IPS-18c (cell line): ENCODE results near the gene PRRC1.
"Not testable (repeated sequence)": the region's sequence is repeated elsewhere in the genome, so short reads cannot be mapped to it uniquely, and the experiment has no call there.

Source experiments
- H3K4me3 ChIP-seq: 2 replicates; pipeline ENCODE4 v1.7.0; 2013; ENCODE audit warnings: low read depth, mild to moderate bottlenecking, low read length, moderate library complexity; ENCODE audit not compliant: insufficient read depth
- H3K9me3 ChIP-seq: one replicate; pipeline ENCODE4 v1.6.1; 2013; ENCODE audit warnings: mild to moderate bottlenecking, low read length, moderate library complexity; ENCODE audit not compliant: control insufficient read depth, insufficient read depth

PRRC1 gene

DNA sequence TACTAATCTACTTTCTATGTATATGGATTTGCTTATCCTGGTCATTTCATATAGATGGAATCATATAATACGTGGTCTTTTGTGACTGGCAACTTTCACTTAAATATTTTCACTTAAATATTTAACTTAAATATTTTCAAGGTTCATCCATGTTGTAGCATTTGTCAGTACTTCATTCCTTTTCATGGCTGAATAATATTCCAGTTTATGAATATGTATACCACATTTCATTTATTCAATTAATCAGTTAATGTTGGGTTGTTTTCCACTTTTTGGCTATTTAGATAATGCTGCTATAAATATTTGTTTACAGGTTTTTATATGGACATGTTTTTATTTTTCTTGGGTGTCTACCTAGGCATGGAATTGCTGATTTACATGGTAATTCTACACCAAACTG lies 7.7 kb downstream of the PRRC1 start:
- Histone ChIP-seq H3K9me3 (no peaks in the 10 kb centered on the region), H3K4me3 (no peak overlapping the region)

GRCh38 chr5:127529904-127530682 lies 12.7 kb downstream of the PRRC1 start:
- no peak overlapping the region for H3K4me3 ChIP-seq
- H3K9me3 ChIP-seq, result no peaks in the 10 kb centered on the region

DNA sequence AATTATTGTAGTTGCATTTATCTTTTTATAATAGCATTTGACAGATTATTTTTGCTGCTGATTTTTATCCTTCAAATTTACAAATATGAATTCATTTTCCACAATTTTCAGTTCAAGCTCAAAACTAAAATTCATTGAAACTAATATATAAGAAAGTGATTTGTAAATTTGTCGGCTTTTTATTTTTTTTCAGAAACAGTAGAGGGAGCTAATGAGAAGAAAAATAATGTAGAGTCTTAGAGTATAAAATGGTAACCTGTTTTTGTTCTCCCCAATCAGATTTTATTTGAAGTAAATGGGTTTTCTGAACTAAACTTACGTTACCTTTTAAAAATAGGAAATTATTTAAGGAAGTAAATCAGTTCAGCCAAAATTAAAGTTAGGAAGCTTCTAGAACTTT lies 19.2 kb downstream of the PRRC1 start:
- H3K9me3 ChIP-seq, result no peaks in the 10 kb centered on the region
- no peak overlapping the region for H3K4me3 ChIP-seq

DNA sequence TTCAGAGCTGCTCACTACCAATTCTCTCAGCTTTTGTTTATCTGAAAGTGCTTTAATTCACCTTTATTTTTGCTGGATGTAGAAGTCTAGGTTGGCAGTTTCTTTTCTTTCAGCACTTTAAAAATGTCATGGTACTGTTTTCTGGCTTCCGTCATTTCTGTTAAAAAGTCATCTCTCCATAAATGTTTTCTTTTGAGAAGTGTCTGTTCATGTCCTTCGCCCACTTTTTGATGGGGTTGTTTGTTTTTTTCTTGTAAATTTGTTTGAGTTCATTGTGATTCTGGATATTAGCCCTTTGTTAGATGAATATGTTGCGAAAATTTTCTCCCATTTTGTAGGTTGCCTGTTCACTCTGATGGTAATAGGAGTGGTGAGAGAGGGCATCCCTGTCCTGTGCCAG lies 23.1 kb downstream of the PRRC1 start:
- H3K4me3 ChIP-seq, H3K9me3 ChIP-seq: not testable (repeated sequence)

DNA sequence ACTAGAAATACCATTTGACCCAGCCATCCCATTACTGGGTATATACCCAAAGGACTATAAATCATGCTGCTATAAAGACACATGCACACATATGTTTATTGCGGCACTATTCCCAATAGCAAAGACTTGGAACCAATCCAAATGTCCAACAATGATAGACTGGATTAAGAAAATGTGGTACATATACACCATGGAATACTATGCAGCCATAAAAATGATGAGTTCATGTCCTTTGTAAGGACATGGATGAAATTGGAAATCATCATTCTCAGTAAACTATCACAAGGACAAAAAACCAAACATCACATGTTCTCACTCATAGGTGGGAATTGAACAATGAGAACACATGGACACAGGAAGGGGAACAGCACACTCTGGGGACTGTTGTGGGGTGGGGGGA lies 27.8 kb downstream of the PRRC1 start:
- H3K4me3 ChIP-seq, H3K9me3 ChIP-seq: not testable (repeated sequence)

DNA sequence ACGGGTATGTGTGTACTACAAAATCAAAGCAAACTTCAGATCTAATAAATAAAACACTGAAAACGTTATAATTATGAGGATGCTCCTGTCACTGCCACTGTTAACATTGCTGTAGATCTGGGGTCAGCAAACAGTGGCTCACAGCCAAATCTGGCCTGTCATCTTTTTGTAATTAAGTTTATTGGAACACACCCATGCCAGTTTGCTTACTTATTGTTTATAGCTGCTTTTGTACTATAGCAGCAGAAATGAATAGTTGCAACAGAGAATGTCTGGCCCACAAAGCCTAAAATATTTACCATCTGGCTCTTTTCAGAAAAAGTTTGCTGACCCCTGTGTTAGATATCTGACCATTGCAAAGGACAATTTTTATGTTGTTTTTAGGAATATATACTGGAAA lies 32.1 kb downstream of the PRRC1 start:
- Histone ChIP-seq H3K9me3 (no peaks in the 10 kb centered on the region), H3K4me3 (no peak overlapping the region)

- Histone ChIP-seq H3K9me3 (no peaks in the 10 kb centered on the region), H3K4me3 (no peak overlapping the region)
Observed at GRCh38 chr5:127550652-127551409, 33.4 kb downstream of the PRRC1 start.

DNA sequence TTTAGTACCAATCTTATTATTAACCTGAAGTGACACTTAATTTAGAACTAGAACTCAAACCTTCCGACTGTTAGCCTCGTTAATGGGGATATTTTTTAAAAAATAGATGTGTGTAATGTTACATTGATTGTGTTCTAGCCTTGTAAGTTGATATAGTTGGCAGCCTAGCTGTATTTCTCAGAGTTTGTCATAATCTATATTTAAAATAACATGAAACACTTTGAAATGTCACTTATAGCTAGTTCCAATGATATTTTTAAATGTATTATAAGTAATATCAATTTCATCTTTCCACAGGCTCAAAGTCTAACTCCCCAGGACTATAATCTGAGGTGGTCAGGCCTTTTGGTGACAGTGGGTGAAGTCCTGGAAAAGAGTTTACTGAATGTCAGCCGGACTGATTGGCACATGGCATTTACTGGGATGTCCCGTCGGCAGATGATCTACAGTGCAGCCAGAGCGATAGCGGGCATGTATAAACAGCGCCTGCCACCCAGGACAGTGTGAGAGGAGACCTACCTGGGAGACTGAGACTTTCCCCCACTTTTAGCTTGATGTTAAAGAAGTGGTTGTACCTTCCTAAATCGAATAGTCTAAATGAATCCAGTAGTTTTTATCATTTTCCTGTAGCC lies 34.1 kb downstream of the PRRC1 start:
- Histone ChIP-seq H3K9me3 (no peaks in the 10 kb centered on the region), H3K4me3 (no peak overlapping the region)

GRCh38 chr5:127555826-127556225 lies 38.4 kb downstream of the PRRC1 start:
- Histone ChIP-seq H3K4me3 (no peak overlapping the region), H3K9me3 (no peaks in the 10 kb centered on the region)

GRCh38 chr5:127556609-127557334 lies 39.3 kb downstream of the PRRC1 start:
- Histone ChIP-seq H3K9me3 (no peaks in the 10 kb centered on the region), H3K4me3 (no peak overlapping the region)

DNA sequence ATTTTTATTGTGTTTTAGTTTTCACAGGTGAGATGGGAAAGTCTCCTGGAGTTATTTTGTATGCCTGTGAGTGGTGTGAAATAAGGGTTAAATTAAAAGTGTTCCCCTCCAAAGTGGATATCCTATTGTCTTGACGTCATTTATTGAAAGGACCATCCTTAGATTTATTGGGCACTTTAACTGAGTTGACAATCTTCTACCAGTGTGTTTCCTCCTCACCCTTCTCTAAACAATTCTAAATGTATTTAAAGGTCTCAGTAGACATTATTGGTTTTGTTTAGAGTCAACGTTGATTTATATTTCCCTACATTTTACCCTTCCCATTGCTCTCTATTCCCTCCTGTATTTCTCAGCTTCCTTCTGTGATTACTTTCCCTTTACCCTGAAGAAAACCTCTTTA lies 40.8 kb downstream of the PRRC1 start:
- Histone ChIP-seq H3K9me3 (no peaks in the 10 kb centered on the region), H3K4me3 (no peak overlapping the region)

- no peak overlapping the region for H3K4me3 ChIP-seq
- H3K9me3 ChIP-seq, result no peaks in the 10 kb centered on the region
Observed at GRCh38 chr5:127561254-127561653, 43.8 kb downstream of the PRRC1 start.

GRCh38 chr5:127562252-127562651 lies 44.8 kb downstream of the PRRC1 start:
- Histone ChIP-seq H3K4me3 (no peak overlapping the region), H3K9me3 (no peaks in the 10 kb centered on the region)

- Histone ChIP-seq H3K4me3 (no peak overlapping the region), H3K9me3 (no peaks in the 10 kb centered on the region)
Observed at GRCh38 chr5:127563136-127563535, 45.7 kb downstream of the PRRC1 start.

- no peak overlapping the region for H3K4me3 ChIP-seq
- H3K9me3 ChIP-seq, result no peaks in the 10 kb centered on the region
Observed at GRCh38 chr5:127564002-127564769, 46.7 kb downstream of the PRRC1 start.

GRCh38 chr5:127565586-127566270 lies 48.3 kb downstream of the PRRC1 start:
- Histone ChIP-seq H3K4me3 (no peak overlapping the region), H3K9me3 (no peaks in the 10 kb centered on the region)
